HG03575 (cell line): ENCODE data around the gene MEGF9.
"Not testable (repeated sequence)": the region's sequence is repeated elsewhere in the genome, so short reads cannot be mapped to it uniquely, and the experiment has no call there.

ENCODE experiments used
- ATAC-seq: cut with Tn5 transposase; IDR thresholded peaks from one replicate; pipeline ENCODE4 v1.9.1; 2021; ENCODE audit not compliant: unreplicated experiment, insufficient number of reproducible peaks, low FRiP score; ENCODE audit errors: extremely low read depth

The MEGF9 gene

DNA sequence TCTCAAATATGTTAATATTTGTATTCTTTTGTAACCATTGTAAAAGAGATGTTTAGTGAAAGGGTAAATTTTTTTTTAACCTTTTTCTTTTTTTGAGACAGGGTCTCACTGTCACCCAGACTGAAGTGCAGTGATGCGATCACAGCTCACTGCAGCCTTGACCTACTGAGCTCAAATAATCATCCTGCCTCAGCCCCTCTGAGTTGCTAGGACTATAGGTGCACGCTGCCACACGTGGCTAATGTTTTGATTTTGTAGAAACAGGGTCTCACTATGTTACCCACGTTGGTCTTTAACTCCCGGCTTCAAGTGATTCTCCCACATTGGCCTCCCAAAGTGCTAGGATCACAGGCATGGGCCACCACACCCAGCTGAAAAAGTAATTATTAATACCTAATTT, 76.4 kb downstream of the MEGF9 start:
- no peak for ATAC-seq

- no peak for ATAC-seq
These were observed 77.9 kb downstream of the MEGF9 start for GRCh38 chr9:120636194-120636957.

DNA sequence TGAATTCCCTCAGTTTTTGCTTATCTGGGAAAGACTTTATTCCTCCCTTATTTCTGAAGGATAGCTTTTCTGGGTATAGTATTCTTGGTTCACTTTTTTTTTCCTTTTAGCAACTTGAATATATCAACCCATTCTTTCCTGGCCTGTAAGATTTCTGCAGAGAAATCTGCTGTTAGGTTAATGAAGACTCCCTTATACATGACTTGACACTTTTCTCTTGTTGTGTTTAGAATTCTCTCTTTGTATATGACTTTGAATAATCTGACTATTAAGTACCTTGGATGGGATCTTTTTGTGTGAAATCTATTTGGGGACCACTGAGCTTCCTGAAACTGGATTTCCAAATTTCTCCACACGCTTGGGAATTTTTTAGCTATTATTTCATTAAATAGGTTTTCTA, 79.3 kb downstream of the MEGF9 start:
- ATAC-seq: no peak

DNA sequence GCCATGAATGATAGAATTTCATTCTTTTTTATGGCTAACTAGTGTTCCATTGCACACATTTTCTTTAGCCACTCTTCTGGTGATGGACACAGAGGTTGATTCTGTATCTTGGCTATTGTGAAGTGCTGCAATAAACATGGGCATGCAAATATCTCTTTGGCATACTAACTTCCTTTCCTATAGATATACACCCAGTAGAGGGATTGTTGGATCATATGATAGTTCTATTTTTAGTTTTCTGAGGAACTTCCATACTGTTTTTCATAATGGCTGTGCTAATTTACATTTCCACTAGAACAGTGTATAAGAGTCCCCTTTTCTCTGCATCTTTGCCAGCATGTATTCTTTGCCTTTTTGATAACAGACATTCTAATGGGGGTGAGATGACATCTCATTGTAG, 83.9 kb downstream of the MEGF9 start:
- ATAC-seq: no peak

DNA sequence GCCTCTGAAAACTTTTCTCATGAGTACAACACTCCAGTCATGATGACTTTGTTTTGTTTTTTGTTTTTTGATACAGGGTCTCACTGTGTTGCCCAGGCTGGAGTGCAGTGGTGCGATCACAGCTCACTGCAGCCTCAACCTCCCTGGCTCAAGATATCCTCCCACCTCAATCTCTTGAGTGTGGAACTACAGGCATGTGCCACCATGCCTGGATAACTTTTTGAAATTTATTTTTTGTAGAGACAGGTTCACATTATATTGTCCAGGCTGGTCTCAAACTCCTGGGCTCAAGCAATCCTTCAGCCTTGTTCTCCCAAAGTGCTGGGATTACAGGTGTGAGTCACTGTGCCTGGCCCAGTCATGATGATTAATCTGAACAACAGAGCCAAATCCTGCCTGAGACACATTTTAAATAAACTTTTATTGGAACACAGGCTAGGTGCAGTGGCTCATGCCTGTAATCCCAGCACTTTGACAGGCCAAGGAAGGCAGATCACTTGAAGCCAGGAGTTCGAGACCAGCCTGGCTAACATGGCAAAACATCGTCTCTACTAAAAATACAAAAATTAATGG, 85.3 kb downstream of the MEGF9 start:
- ATAC-seq: not testable (repeated sequence)

GRCh38 chr9:120628207-120628924, 85.9 kb downstream of the MEGF9 start:
- no peak for ATAC-seq

DNA sequence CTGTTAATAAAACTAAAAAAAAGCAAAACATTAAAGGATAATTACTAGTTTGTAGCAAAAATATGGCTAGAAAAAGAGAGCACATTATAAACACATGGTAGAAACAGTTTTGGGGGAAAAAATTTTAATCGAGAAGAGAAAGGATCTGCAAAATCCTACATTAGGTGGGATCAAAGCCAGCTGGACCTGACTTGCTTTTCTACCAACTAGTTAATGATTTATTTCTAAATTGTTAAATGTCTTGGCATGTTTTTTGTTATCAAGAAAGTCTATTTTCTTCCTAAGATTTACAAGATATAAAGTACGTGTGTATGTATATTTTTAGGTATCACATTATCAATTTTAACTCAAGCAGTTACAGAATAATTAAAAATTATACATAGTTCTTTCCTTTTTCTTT, 87.2 kb downstream of the MEGF9 start:
- no peak for ATAC-seq

- no peak for ATAC-seq
These were observed 87.8 kb downstream of the MEGF9 start for GRCh38 chr9:120626512-120626911.

DNA sequence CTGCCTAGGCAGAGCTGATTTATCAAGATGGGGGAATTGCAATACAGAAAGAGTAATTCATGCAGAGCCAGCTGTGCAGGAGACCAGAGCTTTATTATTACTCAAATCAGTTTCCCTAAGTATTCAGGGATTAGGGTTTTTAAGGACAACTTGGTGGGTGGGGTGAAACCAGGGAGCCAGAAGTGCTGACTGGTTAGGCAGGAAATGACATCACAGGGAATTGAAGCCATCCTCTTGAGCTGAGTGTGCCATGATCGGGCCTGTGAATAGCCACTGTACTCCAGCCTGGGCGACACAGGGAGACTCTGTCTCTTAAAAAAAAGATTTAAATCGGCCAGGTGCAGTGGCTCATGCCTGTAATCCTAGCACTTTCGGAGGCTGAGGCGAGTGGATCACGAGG, 89.0 kb downstream of the MEGF9 start:
- no peak for ATAC-seq

- no peak for ATAC-seq
These were observed 91.5 kb downstream of the MEGF9 start for GRCh38 chr9:120622790-120623189.

DNA sequence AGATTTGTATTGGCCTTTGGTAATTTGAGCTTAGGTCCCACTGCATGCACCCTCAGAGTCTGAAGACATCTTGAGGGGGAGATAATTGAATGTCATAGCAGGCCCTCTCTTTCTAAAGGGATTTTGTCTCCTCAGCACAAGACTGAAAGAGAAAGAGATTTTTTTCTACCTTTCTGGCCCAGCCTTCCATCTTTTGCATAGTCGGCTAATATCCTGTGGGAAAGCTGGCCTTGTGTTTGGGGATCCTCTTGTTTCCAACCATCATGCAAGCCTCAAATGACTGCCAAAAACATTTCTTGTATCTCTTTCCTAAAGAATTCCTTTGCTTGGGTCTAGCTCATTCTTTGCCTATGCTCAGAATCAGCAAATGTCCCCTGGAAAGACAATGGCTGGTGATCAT, 92.3 kb downstream of the MEGF9 start:
- ATAC-seq: no peak

DNA sequence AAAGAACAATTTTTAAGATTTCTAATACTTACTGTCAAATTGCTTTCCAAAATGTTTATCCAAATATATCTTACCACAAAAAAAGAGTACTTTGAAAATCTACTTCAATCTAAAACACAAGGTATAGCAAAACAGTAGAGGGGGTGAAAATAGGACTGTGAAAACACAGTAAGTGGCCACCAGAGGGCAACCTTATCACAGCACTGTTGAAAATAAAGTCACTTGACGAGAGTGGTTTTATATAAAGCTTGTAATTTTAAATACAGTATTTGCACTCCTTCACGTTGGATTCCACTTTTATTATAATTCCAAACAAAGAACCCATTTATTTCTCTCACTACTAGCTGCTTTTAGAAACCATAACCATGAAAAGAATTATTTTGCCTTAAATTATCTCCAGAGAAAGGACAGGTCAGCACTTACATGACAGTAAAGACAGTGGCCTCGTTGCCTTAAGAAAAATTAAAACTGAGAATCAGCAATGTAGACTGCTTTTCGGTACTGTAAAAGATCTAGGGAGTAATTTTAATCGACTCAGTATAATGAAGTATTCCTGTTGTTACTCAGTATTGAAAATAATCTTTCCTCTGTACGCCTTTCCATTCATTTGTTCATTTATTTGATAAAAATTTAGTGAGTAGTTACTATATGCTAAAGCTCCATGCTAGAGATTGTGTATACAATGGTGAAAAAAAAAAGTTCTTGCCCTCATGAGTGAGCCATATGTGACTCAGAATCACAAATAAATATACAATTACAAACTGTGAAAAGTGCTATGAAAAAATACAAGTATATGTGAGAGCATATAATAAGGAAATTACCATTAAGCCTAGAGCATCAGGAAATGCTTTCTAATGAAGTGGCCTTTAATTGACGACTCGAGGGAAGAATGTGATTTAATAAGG, 94.3 kb downstream of the MEGF9 start:
- ATAC-seq: no peak

DNA sequence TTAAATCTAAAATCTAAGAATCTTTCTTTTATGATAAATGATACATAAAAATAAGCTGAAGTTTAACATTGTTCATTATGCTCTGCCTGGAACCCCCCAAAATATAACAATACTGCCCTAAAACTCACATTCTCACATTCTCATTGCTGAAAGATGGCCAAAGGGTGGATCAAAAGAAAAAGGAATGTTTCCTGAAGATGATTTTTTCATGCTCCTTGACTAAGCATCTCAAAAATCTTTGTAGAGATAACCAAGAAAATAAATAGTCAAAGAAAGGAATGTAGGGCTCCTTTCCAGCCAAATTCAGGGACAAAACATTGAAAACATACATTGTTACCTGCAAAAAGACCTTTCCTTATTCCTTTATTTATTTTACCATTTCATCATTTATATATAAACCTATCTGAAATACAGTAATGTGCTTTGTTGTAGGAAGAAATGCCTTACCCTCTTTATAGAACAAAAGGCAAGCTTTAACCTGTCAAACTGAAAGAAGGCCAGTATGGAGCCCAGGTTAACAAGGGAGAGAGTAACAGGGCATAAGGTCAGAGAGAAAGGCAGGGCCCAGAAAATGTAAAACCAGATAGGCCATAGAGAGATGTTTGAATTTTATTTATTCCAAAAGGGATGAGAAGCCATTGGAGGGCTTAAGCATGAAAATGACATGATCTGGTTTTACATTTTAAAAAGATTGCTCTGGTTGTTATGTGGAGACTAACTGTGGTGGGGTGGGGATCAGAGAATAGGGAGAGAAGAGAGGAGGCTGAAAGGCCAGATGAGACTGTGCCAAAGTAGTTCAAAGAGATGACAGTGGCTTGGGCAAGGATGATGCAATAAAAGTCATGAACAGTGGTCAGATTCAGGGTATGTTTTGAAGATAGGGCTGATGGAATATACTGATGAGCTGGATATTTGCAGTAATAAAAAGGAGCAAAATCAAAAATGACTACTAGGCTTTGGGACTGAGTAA, 97.0 kb downstream of the MEGF9 start:
- no peak for ATAC-seq

DNA sequence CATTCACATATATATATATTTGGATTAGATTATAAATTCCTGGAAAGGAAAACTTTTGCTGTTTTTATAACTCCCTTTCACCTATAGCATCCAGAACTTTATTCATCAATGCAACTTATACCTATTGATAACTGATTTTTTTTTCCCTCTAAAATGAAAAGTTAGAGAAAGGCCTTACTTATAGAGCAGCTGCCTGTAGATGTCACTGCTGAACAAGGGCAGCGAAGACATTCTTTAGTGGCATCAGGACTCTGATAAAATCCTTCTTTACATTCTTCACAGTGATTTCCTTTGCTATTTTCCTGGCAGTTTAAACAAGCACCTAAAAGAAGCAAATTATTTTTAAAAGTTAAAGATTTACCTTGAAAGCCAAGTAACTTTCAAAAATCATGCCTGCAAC, 102.1 kb downstream of the MEGF9 start:
- no peak for ATAC-seq

DNA sequence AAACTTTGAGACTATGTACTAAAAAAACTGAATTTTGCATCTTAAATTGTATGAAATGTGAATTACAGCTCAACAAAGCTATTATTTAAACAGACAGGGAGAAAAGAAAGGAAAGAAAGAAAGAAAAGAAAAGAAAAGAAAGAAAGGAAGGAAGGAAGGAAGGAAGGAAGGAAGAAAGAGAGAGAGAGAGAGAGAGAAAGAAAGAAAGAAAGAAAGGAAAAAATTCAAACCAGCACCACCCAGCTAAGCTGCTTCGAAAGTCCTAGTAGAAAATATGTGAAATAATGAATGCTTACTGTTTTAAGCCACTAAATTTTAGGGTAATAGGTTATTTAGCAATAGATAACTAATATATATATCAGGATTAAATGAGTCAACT, 102.6 kb downstream of the MEGF9 start:
- no peak for ATAC-seq

DNA sequence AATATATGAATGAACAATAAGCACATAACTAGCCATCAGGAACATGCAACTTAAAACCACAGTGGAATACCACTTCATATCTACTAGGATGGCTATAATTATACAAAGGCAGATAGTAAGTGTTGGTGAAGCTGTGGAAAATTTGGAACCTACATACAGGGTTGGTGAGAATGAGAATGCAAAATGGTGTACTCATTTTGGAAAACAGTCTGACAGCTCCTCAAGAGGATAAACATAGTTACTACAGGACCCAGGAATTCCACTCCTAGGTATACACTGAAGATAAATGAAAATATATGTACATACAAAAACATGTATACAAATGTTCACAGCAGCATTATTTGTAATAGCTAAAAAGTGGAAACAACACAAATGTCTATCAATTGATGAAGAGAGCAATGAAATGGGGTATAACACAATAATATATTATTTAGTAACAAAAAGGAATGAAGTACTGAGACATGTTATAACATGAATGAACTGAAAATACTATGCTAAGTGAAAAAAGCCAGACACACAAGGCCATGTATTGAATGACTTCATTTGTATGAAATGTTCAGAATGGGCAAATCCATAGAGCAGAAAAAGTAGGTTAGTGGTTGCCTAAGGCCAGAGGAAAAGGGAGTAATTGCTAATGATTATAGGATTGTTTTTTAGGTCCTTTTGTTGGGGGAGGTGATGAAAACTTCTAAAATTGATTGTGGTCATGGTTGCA, 103.1 kb downstream of the MEGF9 start:
- no peak for ATAC-seq

GRCh38 chr9:120609636-120610035, 104.6 kb downstream of the MEGF9 start:
- no peak for ATAC-seq

GRCh38 chr9:120608421-120608820, 105.8 kb downstream of the MEGF9 start:
- ATAC-seq: no peak
